CD4-positive, alpha-beta T cell treated with Interleukin-17A for 4 hours (primary cell): ENCODE results near the gene FAM76B.
A peak's percentile ranks its signal among the peaks of the same experiment; 100 is the strongest.

Experiments used
- DNase-seq: peaks from one replicate; pipeline ENCODE4 v3.0.0-alpha.2; 2020; ENCODE audit warnings: mixed read lengths

The FAM76B gene

GRCh38 chr11:95791709-95792033 lies 2.1 kb upstream of the FAM76B start:
- no peak for DNase-seq

- DNase-seq: peak; percentile 51
Measured at GRCh38 chr11:95790933-95791708, 1.5 kb upstream of the FAM76B start.

- peak; percentile 94 for DNase-seq
Measured at GRCh38 chr11:95790123-95790932, 746 bp upstream of the FAM76B start, which contains the start of gene CEP57. Gene CEP57 (plus strand): TSS chr11:95790498. CDS start chr11:95790699, 201 bp downstream.

- peak; percentile 39 for DNase-seq
Measured at GRCh38 chr11:95788921-95789505, 569 bp downstream of the FAM76B start.

GRCh38 chr11:95780544-95780943 lies 9.0 kb downstream of the FAM76B start:
- no peak for DNase-seq

GRCh38 chr11:95778699-95779098 lies 10.9 kb downstream of the FAM76B start:
- DNase-seq: no peak

GRCh38 chr11:95776859-95777258 lies 12.7 kb downstream of the FAM76B start:
- no peak for DNase-seq

GRCh38 chr11:95768521-95768920 lies 21.1 kb downstream of the FAM76B start:
- no peak for DNase-seq

- no peak for DNase-seq
Measured at GRCh38 chr11:95767498-95767897, 22.1 kb downstream of the FAM76B start.

- DNase-seq: no peak
Measured at GRCh38 chr11:95766701-95767100, 22.9 kb downstream of the FAM76B start.

- no peak for DNase-seq
Measured at GRCh38 chr11:95764267-95764898, 25.2 kb downstream of the FAM76B start.

- no peak for DNase-seq
Measured at GRCh38 chr11:95762534-95762933, 27.0 kb downstream of the FAM76B start.

GRCh38 chr11:95760941-95761340 lies 28.6 kb downstream of the FAM76B start:
- no peak for DNase-seq

GRCh38 chr11:95751515-95751914 lies 38.1 kb downstream of the FAM76B start:
- DNase-seq: no peak

GRCh38 chr11:95750101-95750500 lies 39.5 kb downstream of the FAM76B start:
- DNase-seq: no peak

- DNase-seq: no peak
Measured at GRCh38 chr11:95739108-95739938, 50.3 kb downstream of the FAM76B start.

GRCh38 chr11:95736809-95737208 lies 52.8 kb downstream of the FAM76B start:
- no peak for DNase-seq

- DNase-seq: no peak
Measured at GRCh38 chr11:95736355-95736754, 53.2 kb downstream of the FAM76B start.

GRCh38 chr11:95734009-95734572 lies 55.5 kb downstream of the FAM76B start:
- DNase-seq: peak; percentile 4

- DNase-seq: no peak
Measured at GRCh38 chr11:95732930-95733602, 56.5 kb downstream of the FAM76B start.

GRCh38 chr11:95729462-95729861 lies 60.1 kb downstream of the FAM76B start:
- no peak for DNase-seq
